ENCODE data around the gene KRI1.
A peak's percentile ranks its signal among the peaks of the same experiment; 100 is the strongest.
"Not testable (repeated sequence)": the region's sequence is repeated elsewhere in the genome, so short reads cannot be mapped to it uniquely, and the experiment has no call there.

KRI1 gene

DNA sequence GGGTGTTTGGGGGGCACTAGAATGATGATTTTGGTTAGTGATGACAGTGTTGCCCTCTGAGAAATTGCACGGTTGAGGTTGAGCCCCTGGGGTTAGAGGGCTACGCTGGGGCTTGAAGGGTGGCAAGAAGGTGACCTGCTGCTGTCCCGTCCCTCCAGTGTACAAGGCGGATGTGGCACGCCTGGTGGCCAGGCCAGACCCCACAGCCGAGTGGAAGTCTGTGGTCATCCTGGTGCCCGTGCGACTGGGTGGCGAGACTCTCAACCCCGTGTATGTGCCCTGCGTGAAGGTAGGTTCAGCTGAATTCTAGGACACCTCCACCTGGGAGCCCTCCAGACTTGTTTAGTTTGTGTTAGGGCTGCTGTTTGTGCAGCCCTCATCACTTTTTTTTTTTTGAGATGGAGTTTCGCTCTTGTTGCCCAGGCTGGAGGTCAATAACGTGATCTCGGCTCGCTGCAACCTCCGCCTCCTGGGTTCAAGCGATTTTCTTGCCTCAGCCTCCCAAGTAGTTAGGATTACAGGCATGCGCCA, 17.0 kb downstream of the KRI1 start:
- DNase-seq = no peak

DNA sequence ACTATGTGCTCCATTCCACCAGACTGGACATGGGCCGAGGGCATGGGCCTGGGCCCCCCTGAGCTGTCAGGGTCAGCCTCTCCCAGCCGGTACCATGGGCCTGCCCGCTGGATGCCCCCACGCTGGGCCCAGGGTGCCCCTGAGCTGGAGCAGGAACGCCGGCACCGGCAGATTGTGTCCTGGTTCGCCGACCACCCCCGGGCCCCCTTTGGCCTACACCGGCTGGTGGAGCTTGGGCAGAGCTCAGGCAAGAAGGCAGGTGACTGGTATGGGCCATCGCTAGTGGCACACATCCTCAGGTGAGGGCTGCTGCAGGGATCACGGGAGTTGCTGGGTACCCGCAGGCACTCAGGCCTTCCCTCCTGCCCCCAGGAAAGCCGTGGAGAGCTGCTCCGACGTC, 19.0 kb downstream of the KRI1 start:
- no peak for DNase-seq

- no peak for DNase-seq
Measured at GRCh38 chr19:10544753-10545251, 21.0 kb downstream of the KRI1 start.

GRCh38 chr19:10544242-10544752, 21.5 kb downstream of the KRI1 start:
- peak; percentile 33 to 40 for DNase-seq

DNA sequence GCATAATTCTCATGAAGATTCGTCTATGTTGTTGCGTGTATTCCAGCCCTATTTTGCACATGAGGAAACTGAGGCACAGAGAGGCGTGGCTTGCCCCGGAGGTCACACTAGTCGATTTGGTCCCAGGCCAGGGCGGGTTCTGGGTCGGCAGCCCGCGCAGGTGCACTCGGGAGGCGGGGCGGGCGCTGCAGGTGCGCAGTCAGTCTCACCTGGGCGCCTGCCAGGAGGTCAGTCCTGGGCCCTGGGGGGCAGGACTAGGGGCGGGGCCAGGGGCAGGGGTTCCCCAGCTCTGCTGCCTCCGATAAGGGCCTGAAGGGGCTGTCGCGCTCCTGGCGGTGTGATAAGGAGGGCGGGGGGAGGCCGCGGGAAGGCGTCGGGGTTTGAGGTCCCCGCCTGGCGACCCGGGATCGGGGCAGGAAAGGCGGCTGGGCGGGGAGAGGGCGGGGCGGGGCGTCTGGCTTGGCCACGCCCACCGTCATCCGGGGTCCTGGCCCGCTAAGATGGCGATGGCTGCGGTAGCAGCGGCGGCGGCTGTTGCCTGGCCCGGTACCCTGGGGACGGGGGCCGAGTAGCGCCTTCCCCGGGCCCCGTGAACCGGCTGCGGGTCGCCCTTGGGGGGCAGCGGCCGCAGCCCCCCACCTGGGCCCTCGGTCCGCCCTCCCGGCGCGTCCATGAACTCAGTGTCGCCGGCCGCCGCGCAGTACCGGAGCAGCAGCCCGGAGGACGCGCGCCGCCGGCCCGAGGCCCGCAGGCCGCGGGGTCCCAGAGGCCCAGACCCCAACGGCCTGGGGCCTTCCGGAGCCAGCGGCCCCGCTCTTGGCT, 22.2 kb downstream of the KRI1 start, which contains the start of gene ATG4D:
Gene ATG4D, plus strand, starts transcription at position 485 of the 822 bp plus-strand sequence. Its CDS starts 187 bp downstream, at position 672.
- peak; percentile 82 to 84 for DNase-seq

DNA sequence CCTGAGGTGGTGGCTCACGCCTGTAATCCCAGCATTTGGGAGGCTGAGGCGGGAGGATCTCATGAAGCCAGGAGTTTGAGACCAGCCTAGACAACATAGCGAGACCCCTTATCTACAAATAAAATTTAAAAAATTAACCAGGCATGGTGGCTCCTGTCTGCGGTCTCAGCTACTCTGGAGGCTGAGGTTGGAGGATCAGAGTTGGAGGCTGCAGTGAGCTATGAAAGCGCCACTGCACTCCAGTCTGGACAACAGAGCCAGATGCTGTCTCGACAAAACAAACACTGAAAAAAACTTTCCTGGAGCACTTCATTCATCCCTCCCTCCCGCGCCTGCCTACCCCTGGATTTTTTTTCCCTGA, 22.8 kb downstream of the KRI1 start:
- no peak for DNase-seq

- not testable (repeated sequence) for DNase-seq
Measured at GRCh38 chr19:10539016-10539415, 26.8 kb downstream of the KRI1 start.

GRCh38 chr19:10538204-10538983, 27.4 kb downstream of the KRI1 start:
- no peak for DNase-seq

DNA sequence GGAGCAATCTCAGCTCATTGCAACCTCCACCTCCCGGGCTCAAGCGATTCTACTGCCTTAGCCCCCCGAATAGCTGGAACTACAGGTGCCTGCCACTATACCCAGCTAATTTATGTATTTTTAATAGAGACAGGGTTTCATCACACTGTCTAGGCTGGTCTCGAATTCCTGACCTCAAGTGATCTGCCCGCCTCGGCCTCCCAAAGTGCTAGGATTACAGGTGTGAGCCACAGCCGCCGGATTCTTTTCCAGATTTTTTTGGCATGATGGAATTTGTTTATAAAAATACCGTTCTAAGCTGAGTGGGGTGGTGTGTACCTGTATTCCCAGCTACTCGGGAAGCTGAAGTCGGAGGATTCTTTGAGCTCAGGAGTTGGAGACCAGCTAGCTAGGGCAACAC, 28.1 kb downstream of the KRI1 start:
- DNase-seq = no peak

DNA sequence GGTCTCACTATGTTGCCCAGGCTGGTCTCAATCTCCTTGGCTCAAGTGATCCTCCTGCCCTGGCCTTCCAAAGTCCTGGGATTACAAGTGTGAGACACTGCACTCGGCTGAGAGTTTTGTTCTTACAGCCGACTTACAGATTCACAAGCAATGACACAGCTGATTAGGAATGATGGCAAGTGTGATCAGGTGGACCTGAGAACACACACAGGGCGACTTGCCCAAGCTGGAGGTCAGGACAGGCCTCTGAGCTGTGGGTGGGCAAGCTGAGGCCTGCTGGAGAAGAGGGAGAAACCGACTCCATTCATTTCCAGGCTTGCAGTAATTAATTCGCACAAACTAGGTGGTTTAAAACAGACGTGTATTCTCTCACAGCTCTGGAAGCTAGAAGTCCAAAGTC, 30.2 kb downstream of the KRI1 start:
- DNase-seq = no peak

DNA sequence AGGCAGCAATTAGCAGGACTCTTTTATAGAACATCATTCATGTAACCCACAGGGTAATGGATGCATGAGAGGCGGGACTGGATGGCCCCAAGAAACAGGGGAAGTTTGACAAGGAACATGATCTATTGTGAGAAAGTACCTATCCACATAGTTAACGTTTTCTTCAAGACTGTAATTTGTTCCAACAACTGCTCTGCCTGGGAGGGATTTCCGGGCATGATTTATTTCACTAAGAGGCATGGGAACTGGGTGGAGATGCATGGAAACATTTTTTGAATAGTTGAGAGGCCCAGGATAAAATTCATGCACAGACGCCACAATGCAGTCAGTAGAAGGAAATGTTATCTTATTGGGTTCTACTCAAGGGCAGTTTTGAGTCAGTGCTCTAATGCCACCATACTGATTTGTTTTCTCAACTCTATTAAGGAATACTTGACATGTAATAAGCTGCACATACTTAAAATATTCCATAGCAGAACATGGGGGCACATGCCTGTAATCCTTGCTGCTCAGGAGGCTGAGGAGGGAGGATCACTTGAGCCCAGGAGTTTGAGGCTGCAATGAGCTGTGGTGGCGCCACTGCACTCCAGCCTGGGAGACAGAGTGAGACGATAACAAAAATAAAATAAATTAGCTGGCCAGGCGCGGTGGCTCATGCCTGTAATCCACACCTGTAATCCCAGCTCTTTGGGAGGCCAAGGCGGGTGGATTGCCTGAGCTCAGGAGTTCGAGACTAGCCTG, 32.0 kb downstream of the KRI1 start:
- DNase-seq = no peak

GRCh38 chr19:10532457-10532856, 33.4 kb downstream of the KRI1 start:
- DNase-seq = no peak

- DNase-seq = not testable (repeated sequence)
Measured at GRCh38 chr19:10526887-10527286, 38.9 kb downstream of the KRI1 start.

- DNase-seq = no peak
Measured at GRCh38 chr19:10525636-10526035, 40.2 kb downstream of the KRI1 start.

- DNase-seq = no peak
Measured at GRCh38 chr19:10523135-10523636, 42.6 kb downstream of the KRI1 start.

DNA sequence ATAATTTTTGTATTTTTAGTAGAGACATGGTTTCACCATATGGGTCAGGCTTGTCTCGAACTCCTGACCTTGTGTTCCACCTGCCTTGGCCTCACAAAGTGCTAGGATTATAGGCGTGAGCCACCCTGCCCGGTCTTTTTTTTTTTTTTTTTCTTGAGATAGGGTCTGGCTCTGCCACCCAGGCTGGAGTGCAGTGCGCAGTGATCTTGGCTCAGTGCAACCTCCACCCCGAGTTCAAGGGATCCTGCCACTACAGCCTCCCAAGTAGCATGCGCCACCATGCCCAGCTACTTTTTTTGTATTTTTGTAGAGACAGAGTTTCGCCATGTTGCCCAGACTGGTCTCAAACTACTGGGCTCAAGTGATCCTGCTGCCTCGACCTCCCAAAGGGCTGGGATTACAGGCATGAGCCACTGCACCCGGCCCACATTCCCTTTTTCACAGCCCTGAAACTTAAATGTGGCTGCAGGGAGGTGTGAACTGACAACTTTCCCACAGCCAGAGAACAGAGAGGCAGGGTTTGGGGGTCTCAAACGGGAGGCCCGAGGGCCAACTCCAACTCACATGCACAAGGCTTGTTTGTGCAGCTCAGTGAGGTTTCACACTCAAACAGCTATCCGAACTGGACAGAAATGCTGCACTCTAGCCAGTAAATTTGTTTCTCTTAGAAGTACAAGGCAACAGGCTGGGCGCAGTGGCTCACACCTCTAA, 44.2 kb downstream of the KRI1 start:
- DNase-seq = no peak

DNA sequence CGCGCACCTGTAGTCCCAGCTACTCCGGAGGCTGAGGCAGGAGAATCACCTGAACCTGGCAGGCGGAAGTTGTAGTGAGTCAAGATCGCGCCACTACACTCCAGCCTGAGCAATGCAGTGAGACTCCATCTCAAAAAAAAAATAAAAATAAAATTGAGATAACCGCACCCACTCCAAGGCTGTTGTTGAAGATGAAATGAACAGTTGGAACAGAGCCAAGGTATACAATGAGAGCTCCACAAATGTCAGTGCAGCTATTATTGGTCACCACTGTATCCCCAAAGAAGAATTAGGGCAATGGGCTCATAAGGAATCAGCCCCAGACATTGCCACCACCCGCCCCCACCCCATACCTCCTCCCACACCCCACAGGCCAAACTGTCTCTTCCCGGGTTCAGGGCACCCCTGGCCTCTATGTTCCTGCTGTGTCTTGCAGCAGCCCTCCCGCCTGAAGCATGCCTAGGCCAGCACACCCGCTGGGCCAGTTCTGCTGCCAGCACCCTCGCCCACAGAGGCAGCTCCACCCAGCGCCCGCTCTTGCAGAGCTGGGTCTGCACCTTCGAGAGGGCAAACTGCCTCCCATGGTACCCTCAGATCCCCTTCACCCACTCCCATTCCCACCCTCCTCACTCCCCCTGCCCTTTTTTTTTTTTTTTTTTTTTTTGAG, 45.0 kb downstream of the KRI1 start:
- no peak for DNase-seq

DNA sequence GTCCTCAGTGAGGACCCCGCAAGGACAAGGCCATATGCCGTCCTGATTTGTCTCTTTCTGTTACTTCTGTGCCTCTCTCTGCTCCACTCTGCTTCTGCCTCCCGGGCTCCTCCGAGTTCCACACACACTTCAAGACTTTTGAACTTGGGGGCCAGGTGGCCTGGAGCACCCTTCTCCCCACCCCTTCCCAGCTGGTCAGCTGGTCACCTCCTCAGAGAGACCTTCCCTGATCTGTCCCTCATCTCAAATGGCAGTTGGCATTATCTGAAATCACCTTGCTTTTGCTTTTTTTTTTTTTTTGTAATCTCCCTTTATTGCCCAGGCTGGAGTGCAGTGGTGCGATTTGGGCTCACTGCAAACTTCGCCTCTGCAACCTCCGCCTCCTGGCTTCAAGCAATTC, 46.4 kb downstream of the KRI1 start:
- DNase-seq = no peak

DNA sequence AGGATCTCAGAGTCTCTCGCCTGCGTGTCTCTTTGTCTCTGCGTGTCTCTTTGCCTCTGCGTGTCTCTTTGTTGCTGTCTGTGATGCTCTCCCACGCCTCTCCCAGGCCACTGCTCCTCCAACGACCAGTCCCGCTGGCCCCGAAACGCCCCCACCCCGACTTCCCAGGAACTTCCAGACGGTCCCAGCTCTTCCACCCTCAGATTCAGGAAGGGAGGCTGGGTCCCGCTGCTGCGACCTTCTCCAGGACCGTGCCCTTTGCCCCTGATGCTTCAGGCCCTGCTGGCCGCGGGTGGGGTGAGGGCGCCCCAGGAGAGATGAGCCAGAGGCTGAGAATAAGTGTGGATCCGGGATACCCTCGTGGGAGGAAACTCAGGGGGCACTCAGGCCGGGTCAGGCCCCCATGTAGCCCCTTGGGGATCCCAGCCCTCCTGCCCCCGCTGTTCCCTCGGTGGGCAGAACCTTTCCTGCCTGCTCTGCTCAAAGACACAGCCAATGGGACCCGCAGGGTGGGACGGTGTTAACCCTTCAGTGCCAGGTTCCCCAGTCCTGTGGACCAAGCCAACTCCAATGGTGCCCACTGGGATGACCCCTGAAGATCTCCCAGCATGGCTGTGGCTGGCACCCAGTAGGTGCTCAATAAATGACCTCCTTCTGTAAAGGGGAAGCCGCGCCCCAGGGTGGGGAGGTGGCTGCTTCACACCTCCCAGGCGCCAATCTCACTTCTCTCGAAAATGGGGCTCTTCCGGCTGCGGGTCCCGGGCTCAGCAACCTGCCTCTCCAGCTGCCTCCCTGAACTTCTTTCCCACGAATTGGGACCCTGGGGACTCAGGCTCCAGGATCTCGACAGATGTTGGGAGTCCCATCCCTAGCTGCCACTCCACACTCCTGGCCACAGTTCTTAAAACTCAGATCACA, 47.1 kb downstream of the KRI1 start:
- no peak for DNase-seq

Data from stimulated activated CD4-positive, alpha-beta T cell treated with anti-CD3 and anti-CD28 coated beads, Interleukin-2, amount 100 ng/mL, for 24 hours (primary cell).